Measurements from ENCODE around the gene MAP3K14. TPM values are rescaled to one million over a fixed set of nuclear protein-coding genes. Genes with fewer than 3 reads are reported as not detected.

Gene MAP3K14
- total and polyA plus RNA-seq, 10 of the 15 experiments (the other 5 are each of a cell fraction or from before 2014, with no cell fraction given), result 2.1 to 33.3 (median 19.7) TPM

DNA sequence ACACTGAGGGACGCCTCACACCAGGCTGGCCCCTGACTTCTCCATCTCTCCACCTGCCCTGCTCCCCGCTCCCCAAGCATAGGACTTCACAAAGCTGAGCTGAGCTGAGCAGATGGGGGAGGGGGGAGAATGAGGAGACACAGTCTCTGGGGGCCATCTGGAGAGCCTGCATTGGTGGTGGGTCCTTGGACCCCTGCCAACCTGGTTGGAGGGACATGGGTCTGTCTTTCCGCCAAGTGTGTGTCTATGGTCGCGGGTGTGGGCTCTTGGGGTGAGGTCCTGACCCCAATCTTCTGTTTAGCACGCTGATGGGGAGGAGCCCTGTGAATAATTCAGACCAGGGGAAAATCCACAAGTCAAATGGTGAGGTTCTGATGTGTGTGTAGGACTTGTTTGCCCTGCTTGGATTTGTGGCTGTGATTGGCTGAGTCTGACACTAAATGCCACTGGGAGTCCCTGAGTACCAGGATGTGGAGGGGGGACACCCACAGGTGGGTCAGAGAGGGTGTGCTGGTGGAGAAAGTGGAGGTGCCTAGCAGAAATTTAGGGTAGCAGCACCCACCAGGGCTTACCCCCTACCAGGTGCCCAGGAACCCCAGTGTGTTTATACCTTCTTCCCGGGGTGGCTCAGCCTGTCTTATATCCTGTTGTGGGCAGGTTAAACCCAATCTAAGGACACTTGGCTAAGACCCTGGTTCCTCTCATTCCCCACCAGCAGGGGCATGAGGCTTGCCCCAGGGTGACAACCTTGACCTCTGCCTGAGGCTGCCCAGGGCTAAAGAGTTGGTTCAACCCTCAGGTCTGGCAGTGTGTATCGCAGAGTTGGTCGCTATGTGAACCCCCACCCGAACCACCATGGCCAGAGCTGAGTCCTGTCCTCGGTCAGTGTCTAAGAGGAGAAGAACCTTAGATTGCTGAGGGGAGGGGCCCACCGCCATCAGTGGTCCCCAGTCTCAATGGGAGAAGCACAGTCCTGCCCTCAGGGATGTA is 93.0 kb downstream of the MAP3K14 start (continued):
- TF ChIP-seq CTCF (IDR thresholded peaks at IDR 0.05 in 2 of 3, conservative IDR thresholded peaks at IDR 0.05 in 1 of 3; ENCODE audit: control insufficient read depth in 2 of 3, extremely low read depth in 1 of 3, insufficient read depth in 1 of 3, low read depth in 3 of 3, low read length in 3 of 3), result peak in 2 of 3 experiments; percentile 13 to 22; a peak in 1 of 6 replicates
- no peak for TF ChIP-seq PBX3 (IDR thresholded peaks at IDR 0.05; ENCODE audit: insufficient replicate concordance, low read depth, low read length)
- no peak; the same call in 1 of the 2 replicates for TF ChIP-seq SMAD5 (IDR thresholded peaks at IDR 0.05; ENCODE audit: low read depth)
- peak; percentile 29; the same call in 1 of the 2 replicates for TF ChIP-seq ZBED1 (IDR thresholded peaks at IDR 0.05; ENCODE audit: borderline replicate concordance)
- TF ChIP-seq REST (IDR thresholded peaks at IDR 0.05; ENCODE audit: low read depth, low read length), result no peak
- no peak for TF ChIP-seq ZNF384 (IDR thresholded peaks at IDR 0.05; ENCODE audit: borderline replicate concordance, low read depth, low read length)
- TF ChIP-seq CBX3 (IDR thresholded peaks at IDR 0.05; ENCODE audit: borderline replicate concordance, low read depth), result no peak
- peak; percentile 23 to 26; a peak in 1 of 4 replicates for TF ChIP-seq EP300 (IDR thresholded peaks at IDR 0.05; ENCODE audit: borderline replicate concordance in 1 of 2, control insufficient read depth in 1 of 2, low read depth in 2 of 2, low read length in 2 of 2)
- no peak for TF ChIP-seq MTA3 (IDR thresholded peaks at IDR 0.05; ENCODE audit: borderline replicate concordance, low read length)
- TF ChIP-seq RELA (IDR thresholded peaks at IDR 0.05; ENCODE audit: borderline replicate concordance, partially characterized antibody), result peak; percentile 47
- 0 out of 2 replicates have a peak, but pooled peaks have one; percentile 45 for TF ChIP-seq CBFB (IDR thresholded peaks at IDR 0.05; ENCODE audit: low read depth)
- TF ChIP-seq SPI1 (IDR thresholded peaks at IDR 0.05; ENCODE audit: borderline replicate concordance, insufficient read depth, low read depth, low read length), result no peak
- no peak for TF ChIP-seq KAT2A (conservative IDR thresholded peaks at IDR 0.05; ENCODE audit: control insufficient read depth, low read depth, low read length)
- TF ChIP-seq JUND (IDR thresholded peaks at IDR 0.05; ENCODE audit: low read depth, low read length), result no peak
- no peak for TF ChIP-seq YBX1 (IDR thresholded peaks at IDR 0.05)
- TF ChIP-seq PKNOX1 (IDR thresholded peaks at IDR 0.05), result 0 out of 2 replicates have a peak, but pooled peaks have one; percentile 26
- TF ChIP-seq MEF2B (IDR thresholded peaks at IDR 0.05; ENCODE audit: partially characterized antibody, poor library complexity, severe bottlenecking), result peak; percentile 42
- 0 out of 2 replicates have a peak, but pooled peaks have one; percentile 13 for TF ChIP-seq ATF7 (IDR thresholded peaks at IDR 0.05; ENCODE audit: low read depth)

Measured in GM12878 (cell line).